IPS-18a (cell line): ENCODE data around the gene HELZ2.
"Not testable (repeated sequence)": the region's sequence is repeated elsewhere in the genome, so short reads cannot be mapped to it uniquely, and the experiment has no call there.

ENCODE experiments used
- H3K27ac ChIP-seq: one replicate; pipeline ENCODE4 v1.5.1; 2013; ENCODE audit warnings: low read length
- H3K27me3 ChIP-seq: one replicate; pipeline ENCODE4 v1.6.1; 2013; ENCODE audit warnings: mild to moderate bottlenecking, low read length; ENCODE audit not compliant: control insufficient read depth, insufficient read depth
- H3K36me3 ChIP-seq: one replicate; pipeline ENCODE4 v1.6.1; 2013; ENCODE audit warnings: low read depth, low read length; ENCODE audit not compliant: control insufficient read depth
- H3K4me1 ChIP-seq: one replicate; pipeline ENCODE4 v1.6.1; 2013; ENCODE audit warnings: low read depth, low read length; ENCODE audit not compliant: control insufficient read depth
- H3K4me3 ChIP-seq: one replicate; pipeline ENCODE4 v1.5.1; 2013; ENCODE audit warnings: low read length
- H3K9ac ChIP-seq: one replicate; pipeline ENCODE4 v1.6.1; 2013; ENCODE audit warnings: mild to moderate bottlenecking, low read length, moderate library complexity
- H3K9me3 ChIP-seq: one replicate; pipeline ENCODE4 v1.6.1; 2013; ENCODE audit warnings: low read depth, low read length; ENCODE audit not compliant: control insufficient read depth

HELZ2 gene

GRCh38 chr20:63574156-63574828 lies at the start of gene HELZ2:
Gene HELZ2 (minus strand): TSS chr20:63574239. CDS start chr20:63572385, 1,854 bp downstream.
- Histone ChIP-seq H3K27me3 (peaks cover 6% of the 10 kb centered on the region), H3K36me3 (no peaks in the 10 kb centered on the region), H3K9ac (no peak within 1 kb of the TSS), H3K4me1 (no peaks in the 10 kb centered on the region), H3K9me3 (no peaks in the 10 kb centered on the region), H3K27ac (no peak within 1 kb of the TSS), H3K4me3 (peak within 1 kb of the TSS; percentile 66)

GRCh38 chr20:63622732-63623131 lies 48.7 kb upstream of the HELZ2 start:
- Histone ChIP-seq H3K9me3 (no peaks in the 10 kb centered on the region), H3K27ac (no peak overlapping the region), H3K27me3 (no peaks in the 10 kb centered on the region), H3K36me3 (no peaks in the 10 kb centered on the region), H3K9ac (no peak overlapping the region), H3K4me1 (no peaks in the 10 kb centered on the region), H3K4me3 (no peak overlapping the region)

GRCh38 chr20:63622096-63622495 lies 48.1 kb upstream of the HELZ2 start:
- no peak overlapping the region for H3K27ac ChIP-seq
- no peaks in the 10 kb centered on the region for H3K27me3 ChIP-seq
- no peaks in the 10 kb centered on the region for H3K9me3 ChIP-seq
- H3K4me3 ChIP-seq = no peak overlapping the region
- H3K4me1 ChIP-seq = no peaks in the 10 kb centered on the region
- peaks cover under 1% of the 10 kb centered on the region for H3K36me3 ChIP-seq
- H3K9ac ChIP-seq = no peak overlapping the region

- Histone ChIP-seq H3K36me3 (peaks cover 4% of the 10 kb centered on the region), H3K9ac (no peak overlapping the region), H3K9me3 (no peaks in the 10 kb centered on the region), H3K27ac (no peak overlapping the region), H3K4me3 (no peak overlapping the region), H3K4me1 (no peaks in the 10 kb centered on the region), H3K27me3 (no peaks in the 10 kb centered on the region)
These were observed 47.0 kb upstream of the HELZ2 start for GRCh38 chr20:63620991-63621390.

- no peaks in the 10 kb centered on the region for H3K9me3 ChIP-seq
- peaks cover 4% of the 10 kb centered on the region for H3K36me3 ChIP-seq
- no peak overlapping the region for H3K27ac ChIP-seq
- H3K9ac ChIP-seq = no peak overlapping the region
- no peaks in the 10 kb centered on the region for H3K4me1 ChIP-seq
- H3K4me3 ChIP-seq = no peak overlapping the region
- H3K27me3 ChIP-seq = no peaks in the 10 kb centered on the region
These were observed 45.5 kb upstream of the HELZ2 start for GRCh38 chr20:63619505-63619904.

GRCh38 chr20:63619086-63619485 lies 45.0 kb upstream of the HELZ2 start:
- no peaks in the 10 kb centered on the region for H3K4me1 ChIP-seq
- no peak overlapping the region for H3K9ac ChIP-seq
- H3K27ac ChIP-seq = no peak overlapping the region
- no peaks in the 10 kb centered on the region for H3K27me3 ChIP-seq
- H3K4me3 ChIP-seq = no peak overlapping the region
- peaks cover 4% of the 10 kb centered on the region for H3K36me3 ChIP-seq
- H3K9me3 ChIP-seq = no peaks in the 10 kb centered on the region

- Histone ChIP-seq H3K27me3 (no peaks in the 10 kb centered on the region), H3K27ac (no peak overlapping the region), H3K9me3 (no peaks in the 10 kb centered on the region), H3K4me1 (no peaks in the 10 kb centered on the region), H3K9ac (no peak overlapping the region), H3K36me3 (peaks cover 4% of the 10 kb centered on the region), H3K4me3 (no peak overlapping the region)
These were observed 44.4 kb upstream of the HELZ2 start for GRCh38 chr20:63618291-63618980.

GRCh38 chr20:63617876-63618265 lies 43.8 kb upstream of the HELZ2 start:
- Histone ChIP-seq H3K36me3 (peaks cover 4% of the 10 kb centered on the region), H3K27ac (no peak overlapping the region), H3K4me1 (no peaks in the 10 kb centered on the region), H3K9me3 (no peaks in the 10 kb centered on the region), H3K9ac (no peak overlapping the region), H3K27me3 (no peaks in the 10 kb centered on the region), H3K4me3 (no peak overlapping the region)

GRCh38 chr20:63617092-63617875 lies 43.2 kb upstream of the HELZ2 start:
- Histone ChIP-seq H3K27ac (no peak overlapping the region), H3K4me1 (no peaks in the 10 kb centered on the region), H3K9me3 (no peaks in the 10 kb centered on the region), H3K27me3 (no peaks in the 10 kb centered on the region), H3K36me3 (peaks cover 4% of the 10 kb centered on the region), H3K9ac (no peak overlapping the region), H3K4me3 (no peak overlapping the region)

- H3K36me3 ChIP-seq, H3K4me1 ChIP-seq, H3K27ac ChIP-seq, H3K9me3 ChIP-seq, H3K27me3 ChIP-seq, H3K4me3 ChIP-seq, H3K9ac ChIP-seq: not testable (repeated sequence)
These were observed 40.0 kb upstream of the HELZ2 start for GRCh38 chr20:63613863-63614594.

GRCh38 chr20:63612276-63612931 lies 38.4 kb upstream of the HELZ2 start:
- H3K27ac ChIP-seq = no peak overlapping the region
- H3K27me3 ChIP-seq = no peaks in the 10 kb centered on the region
- no peaks in the 10 kb centered on the region for H3K9me3 ChIP-seq
- H3K4me3 ChIP-seq = no peak overlapping the region
- H3K36me3 ChIP-seq = peaks cover 4% of the 10 kb centered on the region
- H3K4me1 ChIP-seq = no peaks in the 10 kb centered on the region
- no peak overlapping the region for H3K9ac ChIP-seq
